GM18861 (cell line): ENCODE data around the gene GLI3.

Experiments used
- ATAC-seq: cut with Tn5 transposase; IDR thresholded peaks from one replicate; pipeline ENCODE4 v1.9.1; 2021; ENCODE audit not compliant: unreplicated experiment

GLI3 gene

GRCh38 chr7:42049761-42050160 is 187.2 kb downstream of the GLI3 start:
- ATAC-seq = no peak

- no peak for ATAC-seq
These were observed 190.5 kb downstream of the GLI3 start for GRCh38 chr7:42046483-42046882.

GRCh38 chr7:42045961-42046360 is 191.0 kb downstream of the GLI3 start:
- ATAC-seq = no peak

- ATAC-seq = no peak
These were observed 197.1 kb downstream of the GLI3 start for GRCh38 chr7:42039921-42040320.

GRCh38 chr7:42035210-42035609 is 201.8 kb downstream of the GLI3 start:
- ATAC-seq = no peak

- ATAC-seq = no peak
These were observed 203.5 kb downstream of the GLI3 start for GRCh38 chr7:42033480-42033879.

- ATAC-seq = no peak
These were observed 207.6 kb downstream of the GLI3 start for GRCh38 chr7:42029405-42029804.

- ATAC-seq = no peak
These were observed 209.5 kb downstream of the GLI3 start for GRCh38 chr7:42027521-42027920.

- no peak for ATAC-seq
These were observed 210.3 kb downstream of the GLI3 start for GRCh38 chr7:42026622-42027197.

GRCh38 chr7:42025635-42026375 is 211.2 kb downstream of the GLI3 start:
- no peak for ATAC-seq

- no peak for ATAC-seq
These were observed 212.5 kb downstream of the GLI3 start for GRCh38 chr7:42024537-42024936.

GRCh38 chr7:42023262-42023661 is 213.7 kb downstream of the GLI3 start:
- no peak for ATAC-seq

- ATAC-seq = no peak
These were observed 214.2 kb downstream of the GLI3 start for GRCh38 chr7:42022791-42023190.

- ATAC-seq = no peak
These were observed 215.0 kb downstream of the GLI3 start for GRCh38 chr7:42022056-42022455.

- ATAC-seq = no peak
These were observed 215.4 kb downstream of the GLI3 start for GRCh38 chr7:42021631-42022030.

GRCh38 chr7:42020061-42020460 is 216.9 kb downstream of the GLI3 start:
- ATAC-seq = no peak

- ATAC-seq = no peak
These were observed 219.5 kb downstream of the GLI3 start for GRCh38 chr7:42017349-42017986.

- ATAC-seq = no peak
These were observed 220.5 kb downstream of the GLI3 start for GRCh38 chr7:42016517-42016916.

GRCh38 chr7:42014625-42015618 is 222.1 kb downstream of the GLI3 start:
- no peak for ATAC-seq

GRCh38 chr7:42012786-42013360 is 224.1 kb downstream of the GLI3 start:
- ATAC-seq = no peak

- no peak for ATAC-seq
These were observed 224.7 kb downstream of the GLI3 start for GRCh38 chr7:42012313-42012712.
